Measurements from ENCODE around the gene C2CD2. TPM values are rescaled to one million over a fixed set of nuclear protein-coding genes. Genes with fewer than 3 reads are reported as not detected.

The C2CD2 gene
- total and polyA plus RNA-seq, 2 donors: 8.9 to 11.3 TPM

- 94% methylated on average over 8 of the region's 8 CpGs for WGBS
- H3K9me3 ChIP-seq (ENCODE audit: control insufficient read depth in 2 of 2, insufficient read depth in 1 of 2, low read length in 1 of 2): no peaks in the 10 kb centered on the region
- peaks cover 0 to 4% of the 10 kb centered on the region in 2 donors for H3K36me3 ChIP-seq (ENCODE audit: control insufficient read depth in 2 of 2, insufficient read depth in 2 of 2, low read length in 1 of 2)
- no peak overlapping the region for H3K4me3 ChIP-seq (ENCODE audit: low read length in 2 of 2)
- H3K4me1 ChIP-seq (ENCODE audit: control insufficient read depth in 2 of 2, insufficient read depth in 2 of 2, low read length in 2 of 2): peaks cover 14 to 21% of the 10 kb centered on the region in 2 donors
- no peak overlapping the region for H3K27ac ChIP-seq (ENCODE audit: low read depth in 1 of 2, low read length in 1 of 2)
- no peaks in the 10 kb centered on the region for H3K27me3 ChIP-seq (ENCODE audit: control insufficient read depth in 2 of 2, insufficient read depth in 1 of 2, low read length in 1 of 2)
- no peak for DNase-seq (ENCODE audit: low read depth in 6 of 9, low spot score in 9 of 9)
Measured at GRCh38 chr21:41876396-41876795, 77.4 kb downstream of the C2CD2 start.

- Histone ChIP-seq H3K4me1 (ENCODE audit: control insufficient read depth in 2 of 2, insufficient read depth in 2 of 2, low read length in 2 of 2) (peaks cover 14 to 21% of the 10 kb centered on the region in 2 donors), H3K4me3 (ENCODE audit: low read length in 2 of 2) (no peak overlapping the region), H3K36me3 (ENCODE audit: control insufficient read depth in 2 of 2, insufficient read depth in 2 of 2, low read length in 1 of 2) (peaks cover 0 to 6% of the 10 kb centered on the region in 2 donors), H3K9me3 (ENCODE audit: control insufficient read depth in 2 of 2, insufficient read depth in 1 of 2, low read length in 1 of 2) (no peaks in the 10 kb centered on the region), H3K27me3 (ENCODE audit: control insufficient read depth in 2 of 2, insufficient read depth in 1 of 2, low read length in 1 of 2) (no peaks in the 10 kb centered on the region), H3K27ac (ENCODE audit: low read depth in 1 of 2, low read length in 1 of 2) (no peak overlapping the region)
- WGBS: 96% methylated on average over 8 of the region's 8 CpGs
- DNase-seq (ENCODE audit: low read depth in 6 of 9, low spot score in 9 of 9): no peak
Measured at GRCh38 chr21:41875086-41875485, 78.7 kb downstream of the C2CD2 start.

GRCh38 chr21:41874611-41875010, 79.2 kb downstream of the C2CD2 start:
- H3K36me3 ChIP-seq (ENCODE audit: control insufficient read depth in 2 of 2, insufficient read depth in 2 of 2, low read length in 1 of 2): peaks cover 0 to 6% of the 10 kb centered on the region in 2 donors
- no peak overlapping the region for H3K27ac ChIP-seq (ENCODE audit: low read depth in 1 of 2, low read length in 1 of 2)
- no peaks in the 10 kb centered on the region for H3K27me3 ChIP-seq (ENCODE audit: control insufficient read depth in 2 of 2, insufficient read depth in 1 of 2, low read length in 1 of 2)
- no peak for DNase-seq (ENCODE audit: low read depth in 6 of 9, low spot score in 9 of 9)
- H3K4me3 ChIP-seq (ENCODE audit: low read length in 2 of 2): no peak overlapping the region
- no peaks in the 10 kb centered on the region for H3K9me3 ChIP-seq (ENCODE audit: control insufficient read depth in 2 of 2, insufficient read depth in 1 of 2, low read length in 1 of 2)
- WGBS: 96% methylated on average over 11 of the region's 11 CpGs
- peaks cover 14 to 21% of the 10 kb centered on the region in 2 donors for H3K4me1 ChIP-seq (ENCODE audit: control insufficient read depth in 2 of 2, insufficient read depth in 2 of 2, low read length in 2 of 2)

GRCh38 chr21:41873426-41873825, 80.4 kb downstream of the C2CD2 start:
- WGBS: 98% methylated on average over 6 of the region's 6 CpGs
- peaks cover 0 to 6% of the 10 kb centered on the region in 2 donors for H3K36me3 ChIP-seq (ENCODE audit: control insufficient read depth in 2 of 2, insufficient read depth in 2 of 2, low read length in 1 of 2)
- peaks cover 14 to 21% of the 10 kb centered on the region in 2 donors for H3K4me1 ChIP-seq (ENCODE audit: control insufficient read depth in 2 of 2, insufficient read depth in 2 of 2, low read length in 2 of 2)
- H3K4me3 ChIP-seq (ENCODE audit: low read length in 2 of 2): no peak overlapping the region
- no peaks in the 10 kb centered on the region for H3K27me3 ChIP-seq (ENCODE audit: control insufficient read depth in 2 of 2, insufficient read depth in 1 of 2, low read length in 1 of 2)
- H3K27ac ChIP-seq (ENCODE audit: low read depth in 1 of 2, low read length in 1 of 2): no peak overlapping the region
- no peak for DNase-seq (ENCODE audit: low read depth in 6 of 9, low spot score in 9 of 9)
- H3K9me3 ChIP-seq (ENCODE audit: control insufficient read depth in 2 of 2, insufficient read depth in 1 of 2, low read length in 1 of 2): no peaks in the 10 kb centered on the region

GRCh38 chr21:41873005-41873404, 80.8 kb downstream of the C2CD2 start:
- H3K4me3 ChIP-seq (ENCODE audit: low read length in 2 of 2): no peak overlapping the region
- H3K36me3 ChIP-seq (ENCODE audit: control insufficient read depth in 2 of 2, insufficient read depth in 2 of 2, low read length in 1 of 2): peaks cover 0 to 6% of the 10 kb centered on the region in 2 donors
- peaks cover 14 to 18% of the 10 kb centered on the region in 2 donors for H3K4me1 ChIP-seq (ENCODE audit: control insufficient read depth in 2 of 2, insufficient read depth in 2 of 2, low read length in 2 of 2)
- H3K9me3 ChIP-seq (ENCODE audit: control insufficient read depth in 2 of 2, insufficient read depth in 1 of 2, low read length in 1 of 2): no peaks in the 10 kb centered on the region
- WGBS: 95% methylated on average over 13 of the region's 13 CpGs
- DNase-seq (ENCODE audit: low read depth in 6 of 9, low spot score in 9 of 9): no peak
- H3K27ac ChIP-seq (ENCODE audit: low read depth in 1 of 2, low read length in 1 of 2): no peak overlapping the region
- no peaks in the 10 kb centered on the region for H3K27me3 ChIP-seq (ENCODE audit: control insufficient read depth in 2 of 2, insufficient read depth in 1 of 2, low read length in 1 of 2)

GRCh38 chr21:41871293-41872030, 82.4 kb downstream of the C2CD2 start:
- WGBS: 94% methylated on average over 15 of the region's 15 CpGs
- Histone ChIP-seq H3K36me3 (ENCODE audit: control insufficient read depth in 2 of 2, insufficient read depth in 2 of 2, low read length in 1 of 2) (peaks cover 0 to 6% of the 10 kb centered on the region in 2 donors), H3K27me3 (ENCODE audit: control insufficient read depth in 2 of 2, insufficient read depth in 1 of 2, low read length in 1 of 2) (no peaks in the 10 kb centered on the region), H3K27ac (ENCODE audit: low read depth in 1 of 2, low read length in 1 of 2) (no peak overlapping the region), H3K4me1 (ENCODE audit: control insufficient read depth in 2 of 2, insufficient read depth in 2 of 2, low read length in 2 of 2) (peaks cover 0 to 2% of the 10 kb centered on the region in 2 donors), H3K4me3 (ENCODE audit: low read length in 2 of 2) (no peak overlapping the region), H3K9me3 (ENCODE audit: control insufficient read depth in 2 of 2, insufficient read depth in 1 of 2, low read length in 1 of 2) (no peaks in the 10 kb centered on the region)
- DNase-seq (ENCODE audit: low read depth in 6 of 9, low spot score in 9 of 9): no peak

GRCh38 chr21:41869771-41870170, 84.0 kb downstream of the C2CD2 start:
- WGBS: 97% methylated on average over 9 of the region's 9 CpGs
- Histone ChIP-seq H3K27ac (ENCODE audit: low read depth in 1 of 2, low read length in 1 of 2) (no peak overlapping the region), H3K9me3 (ENCODE audit: control insufficient read depth in 2 of 2, insufficient read depth in 1 of 2, low read length in 1 of 2) (no peaks in the 10 kb centered on the region), H3K4me3 (ENCODE audit: low read length in 2 of 2) (no peak overlapping the region), H3K36me3 (ENCODE audit: control insufficient read depth in 2 of 2, insufficient read depth in 2 of 2, low read length in 1 of 2) (peaks cover 0 to 6% of the 10 kb centered on the region in 2 donors), H3K27me3 (ENCODE audit: control insufficient read depth in 2 of 2, insufficient read depth in 1 of 2, low read length in 1 of 2) (no peaks in the 10 kb centered on the region), H3K4me1 (ENCODE audit: control insufficient read depth in 2 of 2, insufficient read depth in 2 of 2, low read length in 2 of 2) (no peaks in the 10 kb centered on the region)
- no peak for DNase-seq (ENCODE audit: low read depth in 6 of 9, low spot score in 9 of 9)

- Histone ChIP-seq H3K36me3 (ENCODE audit: control insufficient read depth in 2 of 2, insufficient read depth in 2 of 2, low read length in 1 of 2) (peaks cover 0 to 4% of the 10 kb centered on the region in 2 donors), H3K27ac (ENCODE audit: low read depth in 1 of 2, low read length in 1 of 2) (no peak overlapping the region), H3K4me1 (ENCODE audit: control insufficient read depth in 2 of 2, insufficient read depth in 2 of 2, low read length in 2 of 2) (peaks cover 0 to 2% of the 10 kb centered on the region in 2 donors), H3K9me3 (ENCODE audit: control insufficient read depth in 2 of 2, insufficient read depth in 1 of 2, low read length in 1 of 2) (no peaks in the 10 kb centered on the region), H3K4me3 (ENCODE audit: low read length in 2 of 2) (no peak overlapping the region), H3K27me3 (ENCODE audit: control insufficient read depth in 2 of 2, insufficient read depth in 1 of 2, low read length in 1 of 2) (no peaks in the 10 kb centered on the region)
- WGBS: 96% methylated on average over 10 of the region's 10 CpGs
- DNase-seq (ENCODE audit: low read depth in 6 of 9, low spot score in 9 of 9): no peak
Measured at GRCh38 chr21:41868062-41868710, 85.6 kb downstream of the C2CD2 start.

- H3K27ac ChIP-seq (ENCODE audit: low read depth in 1 of 2, low read length in 1 of 2): no peak overlapping the region
- peaks cover 0 to 3% of the 10 kb centered on the region in 2 donors for H3K36me3 ChIP-seq (ENCODE audit: control insufficient read depth in 2 of 2, insufficient read depth in 2 of 2, low read length in 1 of 2)
- no peak for DNase-seq (ENCODE audit: low read depth in 6 of 9, low spot score in 9 of 9)
- no peaks in the 10 kb centered on the region for H3K27me3 ChIP-seq (ENCODE audit: control insufficient read depth in 2 of 2, insufficient read depth in 1 of 2, low read length in 1 of 2)
- 98% methylated on average over 8 of the region's 8 CpGs for WGBS
- peaks cover 0 to 5% of the 10 kb centered on the region in 2 donors for H3K4me1 ChIP-seq (ENCODE audit: control insufficient read depth in 2 of 2, insufficient read depth in 2 of 2, low read length in 2 of 2)
- H3K9me3 ChIP-seq (ENCODE audit: control insufficient read depth in 2 of 2, insufficient read depth in 1 of 2, low read length in 1 of 2): no peaks in the 10 kb centered on the region
- no peak overlapping the region for H3K4me3 ChIP-seq (ENCODE audit: low read length in 2 of 2)
Measured at GRCh38 chr21:41867313-41867712, 86.5 kb downstream of the C2CD2 start.
